ENCODE measurements around the gene PDIA6.
"Not testable (repeated sequence)": the region's sequence is repeated elsewhere in the genome, so short reads cannot be mapped to it uniquely, and the experiment has no call there.

PDIA6 gene

DNA sequence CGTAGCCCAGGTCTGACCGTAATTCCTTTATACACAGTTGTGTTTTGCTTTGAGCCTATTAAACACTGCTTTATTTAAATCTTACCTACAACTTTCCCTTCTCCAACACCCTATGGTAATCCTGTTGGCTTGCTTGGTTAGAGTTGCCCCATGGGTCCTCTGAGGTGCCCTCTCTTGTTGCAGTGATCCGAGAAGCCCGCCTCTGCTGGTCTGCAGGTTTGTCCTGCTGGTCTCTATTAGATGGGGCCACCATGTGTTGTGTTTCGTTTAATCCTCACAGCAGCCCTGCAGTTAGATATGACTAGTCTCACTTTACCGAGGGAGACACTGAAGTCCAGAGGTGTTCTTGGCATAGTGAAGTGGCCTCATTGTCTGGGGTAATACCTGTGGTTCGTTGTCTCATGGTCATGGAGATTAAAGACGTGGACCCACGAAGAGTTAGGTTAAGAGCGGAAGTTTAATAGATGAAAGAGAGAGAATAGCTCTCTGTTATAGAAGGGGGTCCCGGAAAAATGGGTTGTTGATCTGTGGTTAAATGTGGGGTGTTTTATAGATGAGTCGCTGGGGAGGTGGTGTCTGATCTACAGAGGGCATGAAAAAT lies 7.2 kb upstream of the PDIA6 start:
- H3K27me3 ChIP-seq: peaks cover 43% of the 10 kb centered on the region
- H3K4me1 ChIP-seq (ENCODE audit: control insufficient read depth in 1 of 2, insufficient read depth in 1 of 2, low read depth in 1 of 2, low read length in 1 of 2): no peaks in the 10 kb centered on the region
- no peaks in the 10 kb centered on the region for H3K9me3 ChIP-seq
- H3K4me3 ChIP-seq (ENCODE audit: low read depth in 1 of 2, low read length in 1 of 2): no peak overlapping the region
- TF ChIP-seq, protein P1, sequence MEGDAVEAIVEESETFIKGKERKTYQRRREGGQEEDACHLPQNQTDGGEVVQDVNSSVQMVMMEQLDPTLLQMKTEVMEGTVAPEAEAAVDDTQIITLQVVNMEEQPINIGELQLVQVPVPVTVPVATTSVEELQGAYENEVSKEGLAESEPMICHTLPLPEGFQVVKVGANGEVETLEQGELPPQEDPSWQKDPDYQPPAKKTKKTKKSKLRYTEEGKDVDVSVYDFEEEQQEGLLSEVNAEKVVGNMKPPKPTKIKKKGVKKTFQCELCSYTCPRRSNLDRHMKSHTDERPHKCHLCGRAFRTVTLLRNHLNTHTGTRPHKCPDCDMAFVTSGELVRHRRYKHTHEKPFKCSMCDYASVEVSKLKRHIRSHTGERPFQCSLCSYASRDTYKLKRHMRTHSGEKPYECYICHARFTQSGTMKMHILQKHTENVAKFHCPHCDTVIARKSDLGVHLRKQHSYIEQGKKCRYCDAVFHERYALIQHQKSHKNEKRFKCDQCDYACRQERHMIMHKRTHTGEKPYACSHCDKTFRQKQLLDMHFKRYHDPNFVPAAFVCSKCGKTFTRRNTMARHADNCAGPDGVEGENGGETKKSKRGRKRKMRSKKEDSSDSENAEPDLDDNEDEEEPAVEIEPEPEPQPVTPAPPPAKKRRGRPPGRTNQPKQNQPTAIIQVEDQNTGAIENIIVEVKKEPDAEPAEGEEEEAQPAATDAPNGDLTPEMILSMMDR (IDR thresholded peaks at IDR 0.05): no peak
- no peak overlapping the region for H3K27ac ChIP-seq
- H3K36me3 ChIP-seq: no peaks in the 10 kb centered on the region

DNA sequence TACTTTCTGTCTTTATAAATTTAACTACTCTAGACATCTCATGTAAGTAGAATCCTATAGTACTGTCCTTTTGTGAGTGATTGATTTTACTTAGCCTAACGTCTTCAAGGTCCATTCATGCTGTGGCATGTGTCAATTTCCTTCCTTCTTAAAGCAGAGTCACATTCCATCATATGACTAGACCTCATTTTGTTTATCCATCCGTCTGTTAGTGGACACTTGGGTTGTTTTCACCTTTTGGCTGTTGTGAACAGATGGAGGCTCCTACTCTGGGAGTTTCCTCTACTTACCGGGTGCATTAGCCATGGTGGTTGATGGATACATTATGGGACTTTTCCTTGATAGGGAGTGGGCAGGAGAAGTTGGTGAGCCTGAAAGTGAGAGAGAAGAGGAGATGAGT lies 6.4 kb upstream of the PDIA6 start:
- no peaks in the 10 kb centered on the region for H3K9me3 ChIP-seq
- H3K36me3 ChIP-seq: no peaks in the 10 kb centered on the region
- no peak overlapping the region for H3K27ac ChIP-seq
- H3K4me1 ChIP-seq (ENCODE audit: control insufficient read depth in 1 of 2, insufficient read depth in 1 of 2, low read depth in 1 of 2, low read length in 1 of 2): no peaks in the 10 kb centered on the region
- peaks cover 35% of the 10 kb centered on the region for H3K27me3 ChIP-seq
- no peak overlapping the region for H3K4me3 ChIP-seq (ENCODE audit: low read depth in 1 of 2, low read length in 1 of 2)
- TF ChIP-seq, protein P1 (IDR thresholded peaks at IDR 0.05): no peak

DNA sequence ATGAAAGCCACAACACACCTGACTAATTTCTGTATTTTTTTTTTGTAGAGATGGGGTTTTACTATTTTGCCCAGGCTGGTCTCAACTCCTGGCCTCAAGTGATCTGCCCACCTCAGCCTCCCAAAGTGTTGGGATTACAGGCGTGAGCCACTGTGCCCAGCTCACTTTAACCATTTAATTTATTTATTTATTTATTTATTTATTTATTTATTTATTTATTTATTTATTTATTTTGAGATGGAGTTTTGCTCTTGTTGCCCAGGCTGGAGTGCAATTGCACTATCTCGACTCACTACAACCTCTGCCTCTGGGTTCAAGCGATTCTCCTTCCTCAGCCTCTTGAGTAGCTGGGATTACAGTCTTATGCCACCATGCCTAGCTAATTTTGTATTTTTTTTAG lies 5.7 kb upstream of the PDIA6 start:
- not testable (repeated sequence) for H3K4me3 ChIP-seq (ENCODE audit: low read depth in 1 of 2, low read length in 1 of 2); H3K27ac ChIP-seq; H3K9me3 ChIP-seq; H3K36me3 ChIP-seq; H3K4me1 ChIP-seq (ENCODE audit: control insufficient read depth in 1 of 2, insufficient read depth in 1 of 2, low read depth in 1 of 2, low read length in 1 of 2)
- peaks cover 28% of the 10 kb centered on the region for H3K27me3 ChIP-seq

DNA sequence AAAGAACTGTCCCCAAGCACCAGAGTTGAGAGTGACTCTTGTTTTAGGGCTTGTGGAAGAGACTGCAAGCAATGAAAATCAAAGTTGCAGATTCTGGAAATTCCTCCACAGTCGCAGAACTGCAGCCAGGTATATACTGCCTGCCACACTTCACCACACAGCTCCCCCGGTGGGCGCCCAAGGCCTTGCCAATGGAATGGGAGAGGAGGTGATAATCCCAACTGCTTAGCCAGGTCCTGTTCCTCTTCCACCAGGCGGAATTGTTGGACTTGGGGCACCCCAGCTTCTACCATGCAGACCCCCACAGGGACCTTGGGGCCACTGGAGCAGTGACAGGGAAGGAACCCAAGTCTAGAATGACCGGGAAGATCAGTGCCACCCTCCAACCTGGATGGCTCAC lies 4.8 kb upstream of the PDIA6 start:
- TF ChIP-seq, protein P1 (IDR thresholded peaks at IDR 0.05): no peak
- Histone ChIP-seq H3K9me3 (no peaks in the 10 kb centered on the region), H3K36me3 (no peaks in the 10 kb centered on the region), H3K27ac (no peak overlapping the region), H3K4me3 (ENCODE audit: low read depth in 1 of 2, low read length in 1 of 2) (no peak overlapping the region), H3K27me3 (peaks cover 21% of the 10 kb centered on the region), H3K4me1 (ENCODE audit: control insufficient read depth in 1 of 2, insufficient read depth in 1 of 2, low read depth in 1 of 2, low read length in 1 of 2) (peaks cover 4 to 6% of the 10 kb centered on the region in 2 experiments)

GRCh38 chr2:10814571-10815331 lies 2.2 kb upstream of the PDIA6 start:
- H3K36me3 ChIP-seq: no peaks in the 10 kb centered on the region
- no peaks in the 10 kb centered on the region for H3K9me3 ChIP-seq
- H3K27ac ChIP-seq: no peak overlapping the region
- H3K4me3 ChIP-seq (ENCODE audit: low read depth in 1 of 2, low read length in 1 of 2): no peak overlapping the region
- TF ChIP-seq, protein P1 (IDR thresholded peaks at IDR 0.05): no peak
- H3K27me3 ChIP-seq: peaks cover 21% of the 10 kb centered on the region
- peaks cover 18 to 20% of the 10 kb centered on the region in 2 experiments for H3K4me1 ChIP-seq (ENCODE audit: control insufficient read depth in 1 of 2, insufficient read depth in 1 of 2, low read depth in 1 of 2, low read length in 1 of 2)

- TF ChIP-seq, protein P1 (IDR thresholded peaks at IDR 0.05): no peak
- Histone ChIP-seq H3K27ac (no peak overlapping the region), H3K4me1 (ENCODE audit: control insufficient read depth in 1 of 2, insufficient read depth in 1 of 2, low read depth in 1 of 2, low read length in 1 of 2) (peaks cover 18 to 20% of the 10 kb centered on the region in 2 experiments), H3K36me3 (no peaks in the 10 kb centered on the region), H3K27me3 (peaks cover 15% of the 10 kb centered on the region), H3K9me3 (no peaks in the 10 kb centered on the region), H3K4me3 (ENCODE audit: low read depth in 1 of 2, low read length in 1 of 2) (no peak overlapping the region)
Measured at GRCh38 chr2:10814142-10814541, 1.6 kb upstream of the PDIA6 start.

GRCh38 chr2:10813163-10814138 lies 866 bp upstream of the PDIA6 start:
- not testable (repeated sequence) for H3K36me3 ChIP-seq, H3K9me3 ChIP-seq
- H3K27ac ChIP-seq: peak overlapping the region; percentile 80
- H3K27me3 ChIP-seq: peaks cover 11% of the 10 kb centered on the region
- H3K4me3 ChIP-seq (ENCODE audit: low read depth in 1 of 2, low read length in 1 of 2): peak overlapping the region; percentile 75 to 81
- peaks cover 18 to 20% of the 10 kb centered on the region in 2 experiments for H3K4me1 ChIP-seq (ENCODE audit: control insufficient read depth in 1 of 2, insufficient read depth in 1 of 2, low read depth in 1 of 2, low read length in 1 of 2)
